Posterior cingulate gyrus (tissue), 11 donors: ENCODE data around the gene MYO1H.
"Not testable (repeated sequence)": the region's sequence is repeated elsewhere in the genome, so short reads cannot be mapped to it uniquely, and the experiment has no call there.

Source experiments
- DNase-seq, 10 donors: peaks; one replicate each; pipeline versions ENCODE4 v3.0.0 to v3.0.0-alpha.2; 2020 to 2021; ENCODE audit warnings: mixed read lengths in 3 of 10
- intact Hi-C: fragments of 100-400 bp; cut with DNase I; formaldehyde crosslinking; loops from one replicate; pipeline ENCODE4 v1.15.1; 2023

The MYO1H gene

GRCh38 chr12:109466821-109467220, 119.1 kb downstream of the MYO1H start:
- intact Hi-C loops, result no loop called here

GRCh38 chr12:109467978-109468676, 120.4 kb downstream of the MYO1H start:
- intact Hi-C loops, result no loop called here
- DNase-seq, result no peak

More at GRCh38 chr12:109466821-109467220, 119.1 kb downstream of the MYO1H start:
- no peak for DNase-seq

GRCh38 chr12:109469517-109469916, 121.8 kb downstream of the MYO1H start:
- intact Hi-C loops, result no loop called here
- no peak for DNase-seq

- no peak for DNase-seq
Observed at GRCh38 chr12:109473006-109473405, 125.3 kb downstream of the MYO1H start.

GRCh38 chr12:109473526-109474270, 126.0 kb downstream of the MYO1H start:
- DNase-seq, intact Hi-C loops: not testable (repeated sequence)

More at GRCh38 chr12:109473006-109473405, 125.3 kb downstream of the MYO1H start:
- intact Hi-C loops, result no loop called here

- DNase-seq, result no peak
- intact Hi-C loops, result loop anchor here (5.0 kb wide), 1 partner anchor 48 kb away; no protein-coding TSS in a partner anchor
Observed at GRCh38 chr12:109475121-109475520, 127.4 kb downstream of the MYO1H start.

GRCh38 chr12:109475993-109476806, 128.5 kb downstream of the MYO1H start:
- intact Hi-C loops, result loop anchor here (5.0 kb wide), 1 partner anchor 49 kb away; no protein-coding TSS in a partner anchor
- DNase-seq, result no peak

- intact Hi-C loops, result loop anchor here (5.0 kb wide), 1 partner anchor 49 kb away; no protein-coding TSS in a partner anchor
- no peak for DNase-seq
Observed at GRCh38 chr12:109476807-109477184, 129.1 kb downstream of the MYO1H start.

- peak; percentile 76 to 98 (median 86) for DNase-seq
- intact Hi-C loops, result loop anchor here (5.0 kb wide), 1 partner anchor 50 kb away; no protein-coding TSS in a partner anchor
Observed at GRCh38 chr12:109477185-109477962, 129.7 kb downstream of the MYO1H start, which contains the start of the genes KCTD10 and UBE3B. TSS of gene KCTD10 (minus strand) at chr12:109477300. CDS start at chr12:109477262, 38 bp downstream. TSS of gene UBE3B (plus strand) at chr12:109477634. CDS start at chr12:109483552, 5,918 bp downstream.

GRCh38 chr12:109477963-109478315, 130.2 kb downstream of the MYO1H start:
- DNase-seq, result no peak
- intact Hi-C loops, result loop anchor here (5.0 kb wide), 1 partner anchor 51 kb away; no protein-coding TSS in a partner anchor

GRCh38 chr12:109479761-109480160, 132.1 kb downstream of the MYO1H start:
- intact Hi-C loops, result loop anchor here (5.0 kb wide), 1 partner anchor 52 kb away; no protein-coding TSS in a partner anchor
- DNase-seq, result no peak

GRCh38 chr12:109480356-109480755, 132.7 kb downstream of the MYO1H start:
- intact Hi-C loops, result no loop called here
- no peak for DNase-seq

- DNase-seq, result no peak
- intact Hi-C loops, result no loop called here
Observed at GRCh38 chr12:109481863-109482262, 134.2 kb downstream of the MYO1H start.

- no peak for DNase-seq
- intact Hi-C loops, result no loop called here
Observed at GRCh38 chr12:109482491-109482890, 134.8 kb downstream of the MYO1H start.

GRCh38 chr12:109482894-109483293, 135.2 kb downstream of the MYO1H start:
- no peak for DNase-seq
- intact Hi-C loops, result no loop called here

- intact Hi-C loops, result no loop called here
- DNase-seq, result no peak
Observed at GRCh38 chr12:109483346-109483745, 135.6 kb downstream of the MYO1H start.

GRCh38 chr12:109485201-109485600, 137.5 kb downstream of the MYO1H start:
- intact Hi-C loops, result no loop called here
- no peak for DNase-seq

GRCh38 chr12:109487181-109488050, 139.7 kb downstream of the MYO1H start:
- intact Hi-C loops, result no loop called here
- DNase-seq, result no peak
